DMS53 (cell line): ENCODE data around the gene DYRK1B.
"Not testable (repeated sequence)": the region's sequence is repeated elsewhere in the genome, so short reads cannot be mapped to it uniquely, and the experiment has no call there.

Source experiments
- DNase-seq: peaks from one replicate; lab custom pipeline; 2025; lab: John Stamatoyannopoulos, UW

The DYRK1B gene

DNA sequence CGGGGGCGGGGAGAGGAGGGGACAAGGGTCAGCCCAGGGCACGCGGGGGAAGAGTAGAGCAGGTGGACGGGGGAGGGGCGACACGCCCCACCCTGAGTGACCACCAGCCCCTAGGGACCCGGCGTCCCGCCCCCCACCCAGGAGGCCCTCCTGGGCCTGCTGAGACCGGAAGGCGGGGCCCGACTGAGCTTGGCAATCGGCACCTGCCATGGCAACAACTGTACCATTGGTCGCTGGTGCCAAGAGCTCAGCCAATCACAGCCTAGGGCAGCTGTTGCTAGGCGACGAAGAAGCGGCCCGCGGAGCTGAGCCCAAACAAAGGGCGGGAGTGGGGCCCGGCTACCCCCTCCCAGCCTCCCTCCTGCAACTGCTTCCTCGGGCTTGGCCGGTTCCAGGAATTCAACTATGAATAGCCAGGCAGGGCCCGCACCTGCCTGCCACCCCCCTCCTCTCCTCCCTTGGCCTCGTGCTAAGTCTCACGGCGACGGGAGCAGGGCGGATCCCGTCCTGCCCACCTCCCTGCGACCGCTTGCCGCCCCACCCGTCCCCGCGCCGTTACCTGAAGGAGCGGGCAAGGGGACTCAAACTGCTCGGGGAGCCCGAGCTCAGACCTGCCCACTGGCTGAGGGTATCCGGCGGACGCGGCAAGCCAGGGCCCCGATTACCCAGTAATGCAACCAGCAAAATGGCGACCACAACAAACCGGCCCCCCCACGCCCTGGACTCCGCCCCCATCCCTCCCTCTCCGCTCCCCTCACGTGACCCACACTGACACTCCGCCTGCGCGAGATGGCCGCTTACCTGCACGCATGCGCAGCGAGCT is at the start of gene DYRK1B:
TSS of gene DYRK1B (minus strand) at position 699 of the 823 bp plus-strand sequence. CDS start 2,295 bp downstream, outside the sequence.
- peak; percentile 100 for DNase-seq

DNA sequence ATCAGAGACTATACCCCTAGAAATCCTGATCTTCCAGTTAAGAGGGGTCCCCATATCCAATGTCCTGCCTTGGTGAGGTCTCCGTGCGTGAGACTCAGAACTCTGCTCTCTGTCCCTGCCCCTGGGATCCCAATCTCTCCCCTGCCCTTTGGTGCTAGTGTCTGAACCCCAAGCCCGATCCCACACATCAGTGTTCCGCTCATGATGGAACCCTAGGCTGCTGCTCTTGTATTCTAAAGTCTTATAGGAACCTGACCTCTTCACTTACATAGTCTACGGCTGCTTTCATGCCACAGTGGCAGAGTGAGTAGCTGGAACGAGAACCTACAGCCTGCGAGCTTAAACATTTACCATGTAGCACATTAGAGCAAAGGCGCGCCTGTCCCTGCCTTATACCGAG is 48.7 kb upstream of the DYRK1B start:
- DNase-seq, result not testable (repeated sequence)

DNA sequence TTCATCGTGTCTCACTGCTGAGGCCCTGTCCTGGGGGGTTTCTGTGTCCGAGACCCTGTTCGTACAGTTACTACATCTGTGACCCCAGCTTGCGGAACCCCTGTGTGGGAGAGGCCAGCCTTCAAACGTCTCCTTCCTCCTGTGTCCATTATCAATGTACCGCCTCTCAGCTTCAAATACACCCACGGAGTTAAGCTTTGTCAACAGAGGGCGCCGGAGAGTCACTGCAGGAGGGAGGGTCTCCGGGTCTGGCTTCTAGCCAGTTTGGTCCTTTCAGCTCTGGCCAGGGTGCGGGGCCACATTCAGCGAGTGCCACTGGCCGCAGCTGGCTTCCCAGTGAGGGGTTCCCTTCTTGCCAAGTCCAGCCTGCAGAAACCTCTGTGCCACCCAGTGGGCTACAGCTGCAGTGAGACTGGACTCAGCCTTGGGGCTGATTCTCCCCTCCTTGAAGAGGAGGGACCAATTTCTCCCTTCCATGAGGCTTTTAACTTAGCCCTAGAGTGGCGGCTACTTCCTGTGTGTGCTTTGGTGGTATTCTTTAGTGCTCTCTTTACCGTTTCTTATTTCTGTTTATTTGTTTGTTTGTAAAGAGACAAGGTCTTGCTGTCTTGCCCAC is 47.6 kb upstream of the DYRK1B start:
- DNase-seq, result peak; percentile 73

DNA sequence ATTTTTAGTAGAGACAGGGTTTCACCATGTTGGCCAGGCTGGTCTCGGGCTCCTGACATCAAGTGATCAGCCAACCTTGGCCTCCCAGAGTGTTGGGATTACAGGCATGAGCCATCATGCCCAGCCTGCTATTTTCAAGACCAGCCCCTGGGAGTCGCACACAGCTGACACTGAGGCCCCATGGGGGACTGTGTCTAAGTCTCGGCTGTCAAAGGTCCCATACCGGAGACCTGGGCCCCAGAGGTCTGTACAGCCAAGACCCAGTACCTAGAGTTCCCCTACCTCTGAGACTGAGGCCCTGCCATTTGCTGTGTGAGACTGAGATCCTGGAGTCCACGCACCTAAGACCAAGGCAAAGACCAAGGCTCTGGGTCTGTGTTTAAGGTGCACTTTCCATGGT is 46.3 kb upstream of the DYRK1B start:
- DNase-seq, result not testable (repeated sequence)

DNA sequence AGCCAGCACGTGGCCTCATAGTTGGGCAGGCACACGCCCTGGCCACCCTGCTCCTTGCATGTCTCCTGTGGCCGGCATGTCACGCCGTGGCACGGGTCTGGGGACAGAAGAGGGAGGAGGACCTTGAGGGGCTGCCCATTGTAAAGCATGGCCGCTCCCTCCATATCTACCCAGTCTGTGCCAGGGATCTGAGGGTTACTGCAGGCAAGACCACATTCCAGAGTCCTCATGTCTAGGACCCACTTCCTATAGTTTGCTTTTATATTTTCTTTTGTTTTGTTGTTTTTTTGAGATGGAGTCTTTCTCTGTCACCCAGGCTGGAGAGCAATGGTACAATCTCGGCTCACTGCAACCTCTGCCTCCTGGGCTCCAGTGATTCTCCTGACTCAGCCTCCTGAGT is 45.8 kb upstream of the DYRK1B start:
- DNase-seq, result not testable (repeated sequence)

DNA sequence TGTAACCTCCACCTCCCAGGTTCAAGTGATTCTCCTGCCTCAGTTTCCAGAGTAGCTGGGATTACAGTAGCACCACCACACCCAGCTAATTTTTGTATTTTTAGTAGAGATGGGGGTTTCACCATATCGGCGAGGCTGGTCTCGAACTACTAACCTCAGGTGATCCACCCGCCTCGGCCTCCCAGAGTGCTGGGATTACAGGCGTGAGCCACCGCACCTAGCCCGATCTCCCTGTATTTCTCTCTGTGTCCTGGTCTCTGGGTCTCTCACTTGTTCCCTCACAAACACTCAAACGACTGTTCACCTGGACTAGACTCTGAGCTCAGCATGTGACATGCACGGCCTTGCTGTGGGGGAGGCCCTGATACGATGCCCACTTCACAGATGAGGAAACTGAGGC is 44.9 kb upstream of the DYRK1B start:
- DNase-seq, result not testable (repeated sequence)

DNA sequence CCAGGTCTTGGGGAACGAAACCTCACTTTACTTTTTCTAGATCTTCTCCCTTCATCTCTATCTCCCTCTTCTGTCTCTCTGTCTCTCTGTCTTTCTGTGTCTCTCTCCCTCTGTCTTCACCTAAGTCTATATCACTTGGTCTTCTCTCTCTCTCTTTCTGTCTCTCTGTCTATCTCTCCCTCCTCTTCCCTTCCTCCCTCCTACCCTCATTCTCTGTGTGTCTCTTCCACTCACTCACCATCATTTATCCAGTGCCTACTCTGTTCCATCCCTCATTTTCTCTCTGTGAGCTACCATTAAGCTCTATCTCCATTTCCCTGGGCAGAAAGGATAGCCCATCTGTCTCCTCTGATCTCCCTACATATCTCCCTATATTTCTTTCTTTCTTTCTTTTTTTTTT is 44.4 kb upstream of the DYRK1B start:
- DNase-seq, result no peak

DNA sequence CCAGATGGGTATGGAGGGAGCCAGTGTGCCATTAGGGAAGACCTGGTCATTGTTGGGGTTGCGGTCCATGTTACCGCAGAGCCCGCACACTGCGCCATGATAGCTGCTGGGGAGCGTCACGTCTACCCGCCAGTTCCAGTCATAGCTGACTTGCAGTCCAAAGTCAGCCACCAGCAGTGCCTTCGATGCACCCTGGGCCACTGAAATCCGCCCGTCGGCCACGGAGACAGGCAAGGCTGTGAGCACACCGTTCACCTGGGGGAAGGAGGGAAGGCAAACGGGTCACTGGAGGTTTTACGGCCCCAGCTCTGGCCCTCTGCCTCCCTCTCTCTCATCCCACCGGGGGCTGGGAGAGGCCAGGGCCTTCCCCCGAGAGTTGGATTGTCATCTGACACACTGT is 44.0 kb upstream of the DYRK1B start:
- DNase-seq, result not testable (repeated sequence)

DNA sequence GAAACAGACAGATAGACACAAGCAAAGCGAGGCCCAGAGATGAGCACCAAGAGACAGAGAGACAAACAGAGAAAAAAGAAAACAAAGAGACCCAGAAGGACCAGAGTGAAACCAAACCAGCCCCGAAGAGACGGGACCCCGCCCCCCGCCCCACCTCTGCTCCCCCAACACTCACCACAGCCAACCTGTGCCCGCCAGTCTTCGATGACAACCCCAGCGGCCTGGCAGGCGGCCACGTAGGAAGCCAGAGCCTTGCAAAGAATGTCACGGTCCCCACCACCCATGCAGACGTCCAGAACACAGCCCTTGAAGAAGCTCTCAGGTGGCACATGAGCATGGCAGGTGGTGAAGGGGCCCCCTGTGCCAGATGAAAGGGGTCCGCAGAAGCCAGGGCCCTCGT is 43.5 kb upstream of the DYRK1B start:
- not testable (repeated sequence) for DNase-seq

DNA sequence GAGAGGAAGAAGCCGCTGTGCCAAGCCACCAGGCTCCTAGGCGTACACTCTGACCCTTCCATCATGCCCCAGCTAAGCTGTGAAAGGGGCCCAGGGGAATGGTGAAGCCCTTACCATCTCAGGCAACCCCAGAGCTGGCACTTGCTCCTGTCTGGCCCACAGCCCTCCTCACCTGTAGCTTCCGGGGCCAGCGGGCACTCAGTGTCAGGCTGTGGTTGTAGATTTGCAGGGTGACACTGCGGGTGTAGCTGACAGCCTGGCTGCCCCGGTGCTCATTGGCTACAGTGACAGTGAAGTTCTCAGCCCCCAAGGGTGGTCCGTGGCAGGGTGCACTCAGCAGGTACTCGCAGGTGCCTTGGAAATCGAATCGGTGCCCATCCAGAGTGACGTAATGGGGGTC is 42.5 kb upstream of the DYRK1B start:
- not testable (repeated sequence) for DNase-seq

DNA sequence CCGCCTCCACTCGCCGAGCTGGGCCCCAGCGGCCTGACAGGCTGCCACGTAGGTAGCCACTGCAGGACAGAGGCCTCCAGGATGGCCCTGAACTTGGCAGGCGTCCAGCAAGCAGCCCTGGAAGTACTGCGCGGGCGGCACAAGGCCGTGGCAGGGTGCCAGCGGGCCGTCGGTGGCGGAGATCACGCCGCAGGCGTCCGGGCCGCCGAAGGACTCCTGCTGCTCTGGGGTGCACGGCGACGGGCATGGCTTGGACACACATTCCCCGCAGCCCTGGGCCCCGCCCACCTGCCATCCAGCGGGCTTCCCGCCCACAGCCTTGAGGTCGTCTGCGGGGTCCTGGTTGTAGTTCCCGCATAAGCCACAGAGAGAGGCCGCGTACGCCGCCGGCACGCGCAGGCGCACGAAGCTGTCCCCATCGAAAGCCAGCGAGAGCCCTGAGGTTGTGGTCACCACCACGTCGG is 41.5 kb upstream of the DYRK1B start:
- DNase-seq, result not testable (repeated sequence)

DNA sequence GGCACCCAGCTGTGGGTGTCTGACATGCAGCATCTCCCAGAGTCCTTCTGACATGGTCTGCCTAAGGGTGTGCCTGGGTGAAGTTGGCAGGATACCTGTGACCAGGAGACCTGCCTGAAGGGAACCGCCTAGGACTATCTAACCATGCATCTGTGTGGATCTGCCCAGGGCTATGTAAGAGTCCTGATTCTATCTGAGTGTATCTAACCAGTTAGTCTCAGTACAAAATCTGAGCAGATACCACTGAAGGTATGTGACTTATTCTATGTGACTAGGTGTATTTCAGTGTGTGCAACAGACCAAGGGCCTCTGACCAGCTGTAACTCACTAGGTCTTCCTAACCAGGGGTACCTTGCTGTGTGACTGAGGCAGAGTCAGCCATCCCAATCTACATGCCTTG is 40.4 kb upstream of the DYRK1B start:
- no peak for DNase-seq

DNA sequence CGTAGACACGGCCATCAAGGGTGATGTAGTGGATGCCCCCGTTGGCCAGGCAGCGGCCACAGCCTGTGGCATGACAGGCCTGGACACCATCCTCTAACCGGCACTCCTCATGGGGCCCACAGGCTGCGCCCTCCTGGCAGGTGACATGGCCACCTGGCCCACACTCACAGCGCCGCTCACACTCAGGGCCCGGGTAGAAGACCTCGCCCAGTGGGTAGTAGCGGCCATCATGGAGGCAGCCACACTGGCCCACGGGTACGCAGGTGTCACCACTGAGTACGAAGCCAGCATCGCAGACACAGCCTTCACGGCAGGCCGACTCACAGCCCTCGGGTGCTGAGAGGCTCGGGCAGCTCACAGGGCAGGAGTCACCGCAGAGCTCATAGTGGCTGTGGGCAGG is 39.4 kb upstream of the DYRK1B start:
- no peak for DNase-seq

DNA sequence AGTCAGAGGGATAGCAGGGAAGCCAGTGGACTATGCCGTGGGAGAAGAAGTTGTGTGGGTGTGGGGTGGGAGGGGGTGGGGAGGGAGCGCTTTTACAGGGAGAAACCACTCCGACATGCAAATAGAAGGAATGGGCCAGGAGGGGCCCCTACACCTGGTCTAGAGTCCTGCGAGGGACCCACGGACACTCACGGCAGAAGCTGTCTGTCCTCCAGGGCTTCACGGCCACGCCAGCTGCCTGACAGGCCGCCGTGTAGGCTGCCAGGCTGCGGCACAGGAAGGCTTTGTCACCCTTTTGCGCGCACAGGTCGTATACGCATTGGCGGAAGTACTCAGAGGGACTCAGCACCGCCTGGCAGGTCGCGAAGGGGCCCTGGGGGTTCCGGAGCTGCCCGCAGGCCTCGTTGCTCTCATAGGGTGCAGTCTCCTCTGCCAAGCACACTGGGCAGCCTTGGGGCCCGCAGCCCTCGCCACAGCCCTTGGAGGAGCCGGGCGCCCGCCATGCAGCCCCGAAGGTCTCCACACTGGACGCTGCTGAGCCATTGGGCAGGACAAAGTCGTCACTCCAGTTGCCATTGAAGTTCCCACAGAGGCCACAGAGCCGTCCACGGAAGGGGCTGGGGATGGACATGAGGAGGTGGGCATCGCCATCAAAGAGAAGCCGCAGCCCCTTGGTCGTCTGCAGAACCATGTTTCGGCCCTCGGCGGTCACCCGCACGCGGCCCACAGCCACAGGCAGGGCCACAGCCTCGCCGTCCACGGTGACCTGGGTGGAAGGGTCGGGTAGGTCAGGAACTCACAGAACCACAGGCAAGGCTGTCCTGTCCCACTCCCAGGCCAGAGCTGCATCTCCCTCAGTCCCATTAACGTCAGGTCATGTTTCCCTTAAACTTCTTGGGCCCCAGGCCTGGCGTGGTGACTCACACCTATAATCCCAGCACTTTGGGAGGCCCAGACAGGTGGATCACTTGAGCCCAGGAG is 38.2 kb upstream of the DYRK1B start:
- peak; percentile 23 for DNase-seq

DNA sequence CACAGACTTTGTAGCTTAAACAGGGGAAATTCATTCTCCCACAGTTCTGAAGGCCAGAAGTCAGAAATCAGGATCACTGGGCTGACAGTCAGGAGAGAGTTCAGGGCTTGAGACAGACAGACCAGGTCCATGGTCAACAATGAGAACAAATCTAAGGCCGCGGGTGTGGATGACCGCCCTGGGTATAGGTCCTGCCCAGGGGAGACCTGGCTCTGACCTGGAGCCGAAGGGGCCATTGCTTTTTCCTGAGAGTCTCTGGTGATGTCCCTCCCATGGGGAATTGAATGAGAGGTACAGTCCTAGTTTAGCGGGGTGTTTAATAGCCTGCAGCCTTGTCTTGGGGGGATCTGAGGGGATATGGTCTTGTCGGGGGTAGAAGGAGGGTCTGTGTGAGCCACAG is 37.4 kb upstream of the DYRK1B start:
- no peak for DNase-seq

DNA sequence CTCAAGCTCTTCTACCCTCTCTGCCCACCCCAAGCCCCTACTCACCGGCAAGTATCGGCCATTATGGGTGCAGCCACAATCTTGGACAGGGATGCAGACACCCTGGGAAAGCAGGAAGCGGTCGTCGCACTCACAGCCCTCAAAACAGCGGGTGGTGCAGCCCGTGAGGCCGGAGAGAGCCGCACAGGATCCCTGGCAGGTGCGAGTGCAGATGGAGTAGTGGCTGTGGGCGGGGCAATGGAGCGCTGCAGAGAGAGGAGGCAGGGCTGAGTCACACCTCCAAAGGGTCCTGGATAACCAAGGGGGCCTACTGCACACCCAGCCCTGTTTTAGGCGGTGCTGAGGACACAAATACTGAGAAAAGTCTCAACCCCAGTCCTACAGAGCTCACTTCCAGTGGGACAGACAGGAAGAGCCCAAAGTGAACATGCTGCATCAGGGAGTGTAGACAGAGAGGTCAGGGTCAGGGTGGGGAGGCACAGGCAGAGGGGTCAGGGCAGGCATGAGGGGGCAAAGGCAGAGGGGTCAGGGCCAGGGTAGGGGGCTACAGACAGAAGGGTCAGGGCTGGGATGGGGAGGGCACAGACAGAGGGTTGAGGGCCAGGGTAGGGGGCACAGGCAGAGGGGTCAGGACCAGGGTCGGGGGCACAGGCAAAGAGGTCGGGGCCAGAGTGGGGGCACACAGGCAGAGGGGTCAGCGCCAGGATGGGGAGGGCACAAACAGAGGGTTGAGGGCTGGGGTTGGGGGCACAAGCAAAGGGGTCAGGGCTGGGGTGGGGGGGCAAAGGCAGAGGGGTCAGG is 36.4 kb upstream of the DYRK1B start:
- DNase-seq, result peak; percentile 84

DNA sequence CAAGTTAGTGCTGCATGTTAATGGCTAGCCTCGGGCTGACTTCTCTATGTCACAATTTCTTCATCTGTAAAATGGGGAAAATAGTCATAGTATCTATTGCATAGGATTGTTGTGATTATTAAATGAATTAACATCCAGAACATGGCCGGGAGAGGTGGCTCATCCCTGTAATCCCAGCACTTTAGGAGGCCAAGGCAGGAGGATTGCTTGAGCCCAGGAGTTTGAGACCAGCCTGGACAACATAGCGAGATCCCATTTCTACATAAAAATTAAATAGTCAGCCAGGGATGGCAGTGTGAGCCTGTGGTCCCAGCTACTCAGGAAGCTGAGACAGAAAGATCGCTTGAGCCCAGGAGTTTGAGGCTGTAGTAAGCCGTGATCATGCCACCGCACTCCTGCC is 34.0 kb upstream of the DYRK1B start:
- DNase-seq, result no peak

DNA sequence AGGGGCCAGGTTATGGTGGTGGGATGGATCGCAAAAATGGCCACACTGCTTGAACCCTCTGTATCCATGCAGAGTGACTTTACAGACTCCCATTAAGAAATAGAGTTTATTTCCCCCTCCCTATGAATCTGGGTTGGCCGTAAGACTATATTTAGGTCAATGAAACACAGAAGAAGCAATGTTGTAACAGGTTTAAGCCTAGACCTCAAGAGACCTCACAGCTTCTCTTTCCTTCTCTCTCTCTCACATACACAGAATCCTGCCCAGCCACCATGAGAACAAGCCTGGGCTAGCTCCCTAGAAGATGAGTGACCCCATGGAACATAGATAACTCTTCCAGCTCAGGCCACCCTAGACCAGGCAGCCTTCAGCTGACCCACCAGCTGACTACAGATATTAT is 33.2 kb upstream of the DYRK1B start:
- DNase-seq, result no peak

DNA sequence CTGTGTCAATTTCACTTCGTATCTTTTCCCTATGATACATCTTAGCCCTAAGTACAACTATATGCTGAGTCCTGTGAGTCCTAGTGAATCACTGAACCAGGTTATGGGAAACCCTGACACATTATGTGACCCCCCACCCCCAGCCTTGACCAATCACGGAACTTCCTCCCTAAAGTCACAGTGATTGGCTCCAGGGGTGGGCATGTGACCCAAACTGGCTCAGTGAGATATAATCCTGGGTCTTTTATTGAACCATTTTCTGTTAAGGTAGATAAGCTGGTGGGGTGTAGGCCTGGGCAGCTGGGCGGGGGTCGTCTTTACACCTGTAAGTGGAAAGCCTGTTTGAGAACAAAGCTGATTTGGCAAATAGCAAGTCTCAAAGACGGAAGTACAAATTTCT is 32.0 kb upstream of the DYRK1B start:
- no peak for DNase-seq

DNA sequence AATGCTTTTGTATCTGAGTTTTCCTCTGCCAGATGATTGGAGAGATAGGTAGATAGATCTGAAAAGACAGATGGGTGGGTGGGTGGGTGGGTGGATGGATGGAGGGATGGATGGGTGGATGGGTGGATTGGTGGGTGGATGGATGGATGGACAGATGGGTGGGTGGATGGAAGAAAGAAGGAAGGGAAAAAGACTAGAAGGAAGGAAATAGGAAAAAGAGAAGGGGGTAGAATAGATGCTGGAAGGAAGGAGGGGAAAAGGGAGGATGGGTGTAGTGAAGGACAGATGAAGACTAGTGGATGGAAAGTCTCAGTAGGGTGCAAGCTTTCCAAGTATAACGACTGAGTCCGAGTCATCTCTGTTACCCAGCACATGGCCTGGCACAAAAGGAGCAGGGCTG is 31.2 kb upstream of the DYRK1B start:
- DNase-seq, result no peak

DNA sequence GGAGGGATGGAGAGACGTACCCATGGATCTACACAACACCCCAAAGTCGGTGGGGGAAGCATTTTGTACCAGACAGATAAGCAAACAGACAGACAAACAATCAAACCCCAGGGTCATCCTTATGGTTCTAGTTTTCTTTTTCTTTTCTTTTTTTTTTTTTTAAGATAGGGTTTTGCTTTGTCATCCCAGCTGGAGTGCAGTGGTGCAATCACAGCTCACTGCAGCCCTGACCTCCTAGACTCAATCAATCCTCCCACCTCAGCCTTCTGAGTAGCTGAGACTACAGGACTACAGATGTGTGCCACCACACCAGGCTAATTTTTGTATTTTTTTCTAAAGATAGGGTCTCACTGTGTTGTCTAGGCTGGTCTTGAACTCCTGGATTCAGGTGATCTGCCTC is 30.2 kb upstream of the DYRK1B start:
- DNase-seq, result no peak
